G401.6 (cell line): ENCODE data around the gene GMDS.
"Not testable (repeated sequence)": the region's sequence is repeated elsewhere in the genome, so short reads cannot be mapped to it uniquely, and the experiment has no call there.

Experiments used
- FAIRE-seq: peaks from 2 replicates; lab custom pipeline; 2012; peaks lifted over from hg19 to GRCh38; lab: Jason Lieb, UNC

The GMDS gene

GRCh38 chr6:1678201-1678600, 567.2 kb downstream of the GMDS start:
- no peak for FAIRE-seq

GRCh38 chr6:1672379-1672778, 573.0 kb downstream of the GMDS start:
- FAIRE-seq, result no peak

GRCh38 chr6:1670711-1671462, 574.5 kb downstream of the GMDS start:
- no peak for FAIRE-seq

- no peak for FAIRE-seq
Measured at GRCh38 chr6:1669996-1670395, 575.4 kb downstream of the GMDS start.

GRCh38 chr6:1668456-1668855, 576.9 kb downstream of the GMDS start:
- FAIRE-seq, result not testable (repeated sequence)

GRCh38 chr6:1667805-1668175, 577.6 kb downstream of the GMDS start:
- no peak for FAIRE-seq

- FAIRE-seq, result no peak
Measured at GRCh38 chr6:1667012-1667804, 578.2 kb downstream of the GMDS start.

- FAIRE-seq, result no peak
Measured at GRCh38 chr6:1665214-1665613, 580.2 kb downstream of the GMDS start.

GRCh38 chr6:1664329-1664728, 581.1 kb downstream of the GMDS start:
- no peak for FAIRE-seq

GRCh38 chr6:1663511-1663910, 581.9 kb downstream of the GMDS start:
- no peak for FAIRE-seq

GRCh38 chr6:1662534-1662933, 582.9 kb downstream of the GMDS start:
- FAIRE-seq, result no peak

- no peak for FAIRE-seq
Measured at GRCh38 chr6:1659816-1660215, 585.6 kb downstream of the GMDS start.

- no peak for FAIRE-seq
Measured at GRCh38 chr6:1658212-1659005, 587.0 kb downstream of the GMDS start.

- FAIRE-seq, result no peak
Measured at GRCh38 chr6:1657771-1658165, 587.6 kb downstream of the GMDS start.

- no peak for FAIRE-seq
Measured at GRCh38 chr6:1657116-1657770, 588.2 kb downstream of the GMDS start.

GRCh38 chr6:1654054-1654453, 591.4 kb downstream of the GMDS start:
- FAIRE-seq, result no peak

GRCh38 chr6:1652842-1653241, 592.6 kb downstream of the GMDS start:
- no peak for FAIRE-seq

GRCh38 chr6:1651362-1651761, 594.0 kb downstream of the GMDS start:
- no peak for FAIRE-seq

- no peak for FAIRE-seq
Measured at GRCh38 chr6:1645466-1646185, 599.8 kb downstream of the GMDS start.

GRCh38 chr6:1644516-1645060, 600.8 kb downstream of the GMDS start:
- no peak for FAIRE-seq

GRCh38 chr6:1643830-1644445, 601.5 kb downstream of the GMDS start:
- no peak for FAIRE-seq
